ENCODE results near the gene GPR25.

DNA sequence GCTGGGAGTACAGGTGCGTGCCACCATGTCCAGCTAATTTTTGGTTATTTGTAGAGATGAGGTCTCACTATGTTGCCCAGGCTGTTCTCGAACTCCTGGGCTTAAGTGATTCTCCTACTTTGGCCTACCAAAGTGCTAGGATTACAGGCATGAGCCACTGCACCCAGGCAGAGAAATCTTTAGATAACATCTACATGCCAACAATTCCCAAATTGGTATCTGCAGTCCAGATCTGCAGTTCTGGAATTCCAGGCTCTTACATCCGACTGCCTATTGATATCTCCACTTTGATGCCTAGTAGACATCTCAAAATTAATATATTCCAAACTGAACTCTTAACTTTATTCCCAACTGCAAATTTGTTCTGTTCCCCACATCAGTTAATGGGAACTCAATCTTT is 45.2 kb downstream of the GPR25 start:
- TF ChIP-seq EZH2 (IDR thresholded peaks at IDR 0.05; ENCODE audit: borderline replicate concordance, low read depth, low read length, poor library complexity, severe bottlenecking), result no peak
- TF ChIP-seq, protein P1, sequence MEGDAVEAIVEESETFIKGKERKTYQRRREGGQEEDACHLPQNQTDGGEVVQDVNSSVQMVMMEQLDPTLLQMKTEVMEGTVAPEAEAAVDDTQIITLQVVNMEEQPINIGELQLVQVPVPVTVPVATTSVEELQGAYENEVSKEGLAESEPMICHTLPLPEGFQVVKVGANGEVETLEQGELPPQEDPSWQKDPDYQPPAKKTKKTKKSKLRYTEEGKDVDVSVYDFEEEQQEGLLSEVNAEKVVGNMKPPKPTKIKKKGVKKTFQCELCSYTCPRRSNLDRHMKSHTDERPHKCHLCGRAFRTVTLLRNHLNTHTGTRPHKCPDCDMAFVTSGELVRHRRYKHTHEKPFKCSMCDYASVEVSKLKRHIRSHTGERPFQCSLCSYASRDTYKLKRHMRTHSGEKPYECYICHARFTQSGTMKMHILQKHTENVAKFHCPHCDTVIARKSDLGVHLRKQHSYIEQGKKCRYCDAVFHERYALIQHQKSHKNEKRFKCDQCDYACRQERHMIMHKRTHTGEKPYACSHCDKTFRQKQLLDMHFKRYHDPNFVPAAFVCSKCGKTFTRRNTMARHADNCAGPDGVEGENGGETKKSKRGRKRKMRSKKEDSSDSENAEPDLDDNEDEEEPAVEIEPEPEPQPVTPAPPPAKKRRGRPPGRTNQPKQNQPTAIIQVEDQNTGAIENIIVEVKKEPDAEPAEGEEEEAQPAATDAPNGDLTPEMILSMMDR (conservative IDR thresholded peaks at IDR 0.05; ENCODE audit: low read depth, low read length), result no peak
